Stimulated activated CD4-positive, alpha-beta T cell treated with anti-CD3 and anti-CD28 coated beads, Interleukin-4, amount 100 ng/mL, for 48 hours (primary cell): ENCODE data around the gene IRF4.
"Not testable (repeated sequence)": the region's sequence is repeated elsewhere in the genome, so short reads cannot be mapped to it uniquely, and the experiment has no call there.

Experiments used
- DNase-seq, 2 donors: peaks; one replicate each; pipeline ENCODE4 v3.0.0-alpha.2; 2020; ENCODE audit warnings: low read depth in 2 of 2

Gene IRF4

GRCh38 chr6:421211-421610 is 29.7 kb downstream of the IRF4 start:
- no peak for DNase-seq

DNA sequence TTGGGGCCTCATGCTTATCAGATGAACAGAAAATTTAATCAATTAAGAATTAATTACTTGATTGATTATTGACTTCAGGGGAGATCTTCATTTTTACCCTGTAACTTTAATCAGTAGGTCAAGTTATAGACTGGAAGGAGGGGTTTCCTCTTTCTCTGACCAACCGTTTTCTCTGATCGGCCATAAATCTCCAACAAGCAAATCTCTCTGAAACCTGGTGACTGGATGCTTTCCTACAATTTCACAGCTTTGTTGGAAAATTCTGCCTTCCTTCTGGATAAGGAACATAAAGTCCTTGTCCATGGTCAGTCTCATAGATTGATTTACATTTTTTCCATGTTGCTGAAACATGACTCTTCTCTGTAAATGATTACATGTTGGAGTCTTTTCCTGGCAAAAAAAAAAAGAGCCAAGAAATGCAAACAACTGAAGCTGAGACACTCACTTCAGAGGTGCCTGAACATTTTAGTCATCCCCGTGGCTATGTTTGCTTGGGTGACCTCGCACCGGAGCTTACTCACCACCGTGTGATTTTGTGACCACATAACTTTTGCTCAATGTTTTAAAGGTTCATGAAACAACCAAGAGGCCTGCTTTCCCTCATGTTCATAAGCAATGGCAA is 31.0 kb downstream of the IRF4 start:
- peak in 1 of 2 donors; percentile 61 for DNase-seq

- DNase-seq = no peak
Observed at GRCh38 chr6:423055-423798, 31.7 kb downstream of the IRF4 start.

DNA sequence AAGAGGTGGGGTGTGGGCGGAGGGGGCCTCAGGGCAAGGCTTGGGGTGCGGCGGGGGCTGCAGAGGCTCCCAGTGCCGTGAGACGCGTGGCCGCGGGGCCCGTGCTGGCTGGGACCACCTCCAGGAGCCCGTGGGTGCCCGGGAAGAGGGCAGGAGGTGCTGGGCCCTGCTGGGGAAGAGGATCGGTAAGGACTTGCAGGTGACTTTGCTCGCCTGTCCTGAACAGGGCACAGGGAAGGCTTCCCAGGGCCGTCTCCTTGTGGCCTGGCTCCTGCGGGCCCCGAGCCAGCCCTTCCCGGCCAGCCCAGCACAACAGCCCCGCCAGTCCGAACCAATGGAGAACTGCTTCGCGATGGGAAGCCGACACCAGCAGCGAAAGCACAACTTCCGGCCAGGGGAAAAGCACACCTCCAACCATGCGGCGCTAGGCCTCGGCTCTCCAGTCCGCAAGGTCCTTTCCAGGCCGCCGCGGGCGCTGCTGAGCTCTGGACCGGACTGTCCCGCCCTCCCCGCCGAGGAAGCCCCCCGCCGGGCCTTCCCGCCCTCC is 32.3 kb downstream of the IRF4 start:
- DNase-seq = no peak

GRCh38 chr6:424741-425417 is 33.3 kb downstream of the IRF4 start:
- no peak for DNase-seq

DNA sequence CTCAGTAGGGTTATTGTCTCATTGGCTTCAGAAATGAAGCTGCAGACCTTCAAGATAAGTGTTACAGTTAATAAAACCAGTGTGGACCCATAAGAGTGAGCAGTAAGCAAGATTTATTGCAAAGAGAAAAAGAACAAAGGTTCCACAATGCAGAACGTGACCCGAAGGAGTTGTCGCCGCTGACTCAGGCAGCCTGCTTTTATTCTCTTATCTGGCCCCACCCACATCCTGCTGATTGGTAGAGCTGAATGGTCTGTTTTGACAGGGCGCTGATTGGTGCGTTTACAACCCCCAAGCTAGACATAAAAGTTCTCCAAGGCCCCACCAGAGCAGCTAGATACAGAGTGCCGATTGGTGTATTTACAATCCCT is 33.9 kb downstream of the IRF4 start:
- not testable (repeated sequence) for DNase-seq

DNA sequence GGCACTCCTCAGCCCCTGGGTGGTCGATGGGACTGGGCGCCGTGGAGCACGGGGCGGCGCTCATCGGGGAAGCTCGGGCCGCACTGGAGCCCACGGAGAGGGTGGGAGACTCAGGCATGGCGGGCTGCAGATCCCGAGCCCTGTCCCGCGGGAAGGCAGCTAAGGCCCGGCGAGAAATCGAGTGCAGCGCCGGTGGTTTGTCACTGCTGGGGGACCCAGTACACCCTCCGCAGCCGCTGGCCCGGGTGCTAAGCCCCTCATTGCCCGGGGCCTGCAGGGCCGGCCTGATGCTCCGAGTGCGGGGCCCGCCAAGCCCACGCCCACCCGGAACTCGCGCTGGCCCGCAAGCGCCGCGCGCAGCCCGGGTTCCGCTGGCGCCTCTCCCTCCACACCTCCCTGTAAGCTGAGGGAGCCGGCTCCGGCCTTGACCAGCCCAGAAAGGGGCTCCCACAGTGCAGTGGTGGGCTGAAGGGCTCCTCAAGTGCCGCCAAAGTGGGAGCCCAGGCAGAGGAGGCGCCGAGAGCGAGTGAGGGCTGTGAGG is 34.7 kb downstream of the IRF4 start:
- not testable (repeated sequence) for DNase-seq

- DNase-seq = no peak
Observed at GRCh38 chr6:428047-428603, 36.6 kb downstream of the IRF4 start.

DNA sequence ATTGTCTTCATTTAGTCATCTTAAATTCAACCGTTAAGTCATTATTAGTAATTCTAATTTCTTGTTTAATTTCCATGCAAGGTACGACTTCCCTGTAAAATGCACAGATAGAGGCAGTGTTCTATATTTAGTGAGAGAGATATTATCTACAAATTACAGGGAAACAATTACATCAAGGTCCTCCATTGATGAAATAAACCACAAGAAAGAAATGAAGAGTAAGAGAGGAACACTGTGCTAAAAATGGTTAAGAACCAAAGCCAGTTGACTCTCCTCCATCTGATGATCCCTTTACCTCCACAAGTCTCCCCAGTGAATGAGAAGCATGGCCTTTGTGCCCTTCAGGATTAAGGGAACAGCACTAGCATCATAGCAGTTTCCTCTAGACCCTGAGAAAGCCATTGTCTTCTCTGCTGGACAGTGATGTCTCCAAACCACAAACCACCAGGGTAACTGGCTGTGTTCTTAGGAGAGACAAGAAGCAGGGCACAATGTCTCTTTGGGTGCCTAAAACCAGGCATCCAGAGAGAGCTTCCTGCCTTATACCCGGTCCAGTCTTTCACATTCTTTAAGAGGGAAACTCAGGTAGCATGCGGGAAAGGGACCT is 38.1 kb downstream of the IRF4 start:
- DNase-seq = no peak

DNA sequence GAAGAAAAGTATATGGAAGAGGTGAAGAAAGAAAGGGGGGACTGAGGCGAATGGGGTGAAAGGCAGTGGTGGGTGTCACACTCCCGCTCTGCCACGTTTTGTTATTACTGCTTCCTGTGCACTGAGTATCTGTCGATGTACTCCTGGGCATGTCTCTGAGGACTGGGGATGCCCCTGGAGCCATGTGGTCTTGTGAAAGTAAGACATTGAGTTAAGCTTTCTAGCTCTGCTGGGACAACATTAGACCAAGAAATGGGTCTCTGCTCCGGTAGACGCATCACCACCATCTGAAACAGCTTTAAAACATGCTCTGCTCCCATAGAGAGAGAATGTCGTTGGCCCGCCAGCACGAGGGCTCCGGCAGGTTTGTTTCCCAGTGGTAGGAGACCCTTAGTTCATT is 40.0 kb downstream of the IRF4 start:
- DNase-seq = no peak

DNA sequence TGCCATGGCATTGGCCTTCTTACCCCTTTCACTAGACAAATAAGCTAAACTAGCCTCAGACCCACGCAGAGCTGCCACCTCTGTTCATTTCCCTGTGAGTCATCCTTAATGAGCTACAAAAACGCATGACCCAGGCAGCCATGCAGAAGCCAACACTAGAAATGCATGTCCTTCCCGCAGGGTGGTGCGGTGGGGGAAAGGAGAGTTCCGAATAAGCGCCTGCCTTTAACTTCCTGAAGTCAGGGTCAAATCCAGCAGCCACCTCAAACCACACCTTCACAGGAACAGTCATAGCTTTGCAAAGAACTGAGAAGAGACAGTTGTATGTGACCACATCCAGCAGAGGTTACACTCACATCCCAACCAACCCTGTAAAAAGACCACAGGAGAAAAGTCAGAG is 40.4 kb downstream of the IRF4 start:
- peak in 1 of 2 donors; percentile 66 for DNase-seq

DNA sequence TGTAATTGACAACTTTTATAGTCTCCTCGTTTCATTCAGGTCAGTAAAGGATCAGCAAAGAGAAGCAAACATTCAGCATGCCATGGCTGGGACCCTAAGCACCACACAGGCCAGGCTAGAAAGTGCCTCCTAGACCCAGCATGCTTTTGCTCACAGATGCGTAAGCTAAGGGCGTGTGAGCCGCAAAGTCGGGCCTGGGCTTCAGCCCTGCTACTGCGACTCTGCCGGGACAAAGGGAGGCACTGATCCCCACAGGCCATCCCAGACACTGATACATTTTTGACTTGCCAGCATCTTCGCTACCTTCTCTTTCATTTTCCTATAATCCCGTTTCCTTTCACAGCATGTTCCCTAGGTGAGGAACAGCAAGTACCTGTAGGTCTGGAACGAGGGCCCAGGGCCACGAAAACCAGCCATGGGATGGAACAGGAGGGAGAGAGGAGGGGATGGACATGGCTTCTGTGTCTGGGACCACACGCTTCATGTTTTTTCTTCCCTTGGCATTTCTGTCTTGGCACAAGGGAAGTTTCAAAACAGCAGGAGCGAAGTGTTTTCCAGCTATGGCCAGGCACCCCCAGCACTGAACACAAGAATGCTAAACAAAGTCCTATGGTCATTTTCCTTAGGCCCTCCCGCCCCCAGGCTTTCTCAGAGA is 42.6 kb downstream of the IRF4 start:
- no peak for DNase-seq

GRCh38 chr6:435441-436307 is 44.1 kb downstream of the IRF4 start:
- no peak for DNase-seq

GRCh38 chr6:436308-437036 is 44.9 kb downstream of the IRF4 start:
- no peak for DNase-seq

- no peak for DNase-seq
Observed at GRCh38 chr6:437037-437392, 45.5 kb downstream of the IRF4 start.

DNA sequence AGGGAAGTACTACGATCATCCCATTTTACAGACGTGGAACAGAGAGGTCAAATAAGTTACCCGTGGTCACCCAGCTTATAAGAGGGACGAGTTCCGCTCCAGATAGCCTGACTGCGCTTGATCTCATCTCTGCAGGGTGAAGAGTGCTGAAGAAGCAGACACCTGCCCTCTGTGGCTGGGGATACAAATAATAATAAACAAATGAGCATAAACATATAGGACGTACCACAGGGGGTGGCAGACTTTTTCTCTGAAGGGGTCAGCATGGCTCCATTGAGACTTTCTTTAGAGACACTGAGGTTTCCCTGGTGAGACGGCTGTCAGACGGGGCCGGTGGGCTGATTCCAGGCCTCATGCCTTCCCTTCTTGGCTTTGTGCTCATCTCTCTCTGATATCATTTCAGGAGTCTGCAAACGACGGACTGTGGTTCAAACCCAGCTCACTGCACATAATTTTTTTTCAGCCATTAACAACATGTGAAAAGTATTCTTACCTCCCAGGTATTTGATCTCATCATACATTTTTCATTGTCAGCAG is 47.1 kb downstream of the IRF4 start:
- no peak for DNase-seq

- DNase-seq = no peak
Observed at GRCh38 chr6:439641-440167, 48.2 kb downstream of the IRF4 start.

DNA sequence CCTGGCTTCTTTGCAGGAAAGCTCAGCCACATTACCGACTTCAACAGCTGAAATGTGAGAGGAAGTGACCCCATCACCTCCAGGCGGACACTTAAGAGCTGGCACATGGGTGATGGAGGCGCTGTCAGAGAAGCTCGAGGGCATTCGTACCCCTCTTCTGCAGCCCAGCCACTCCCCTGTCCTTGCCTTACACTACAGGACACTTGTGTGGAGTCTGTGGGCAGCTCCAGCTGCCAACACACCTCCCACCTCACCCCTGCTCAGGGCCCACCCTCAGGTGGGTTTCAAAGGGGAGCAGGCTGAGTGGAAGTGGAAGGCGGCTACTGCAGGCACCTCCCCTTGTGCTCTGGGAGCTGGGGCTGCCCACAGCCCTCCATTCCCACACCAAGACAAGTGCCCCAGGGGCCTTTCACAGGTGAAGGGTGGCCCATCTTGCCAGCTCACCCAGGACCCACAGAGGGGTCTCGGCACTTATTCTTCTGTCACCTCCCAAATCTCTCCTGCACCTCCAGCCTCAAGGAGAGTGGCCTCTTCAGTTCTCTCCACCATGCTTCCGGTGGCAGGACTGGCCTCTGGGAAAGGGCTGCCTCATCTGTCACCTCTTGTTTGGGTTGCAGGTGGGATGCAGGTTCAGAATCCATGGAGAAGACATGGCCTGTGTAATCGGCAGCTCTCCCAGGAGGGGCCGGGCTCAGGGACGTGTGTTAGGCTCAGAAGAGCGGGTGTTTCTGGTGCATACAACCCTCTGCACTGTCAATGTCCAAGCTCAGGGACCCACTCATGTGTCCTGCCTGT is 49.8 kb downstream of the IRF4 start:
- DNase-seq = no peak
